SIG-M5 (cell line): Measurements from ENCODE around the gene PNKD.
A peak's percentile ranks its signal among the peaks of the same experiment; 100 is the strongest.

Source experiments
- DNase-seq: peaks from one replicate; lab custom pipeline; 2025; lab: John Stamatoyannopoulos, UW

PNKD gene

GRCh38 chr2:218343591-218343990, 73.3 kb downstream of the PNKD start:
- DNase-seq = no peak

- no peak for DNase-seq
These were observed 73.9 kb downstream of the PNKD start for GRCh38 chr2:218344090-218344754.

DNA sequence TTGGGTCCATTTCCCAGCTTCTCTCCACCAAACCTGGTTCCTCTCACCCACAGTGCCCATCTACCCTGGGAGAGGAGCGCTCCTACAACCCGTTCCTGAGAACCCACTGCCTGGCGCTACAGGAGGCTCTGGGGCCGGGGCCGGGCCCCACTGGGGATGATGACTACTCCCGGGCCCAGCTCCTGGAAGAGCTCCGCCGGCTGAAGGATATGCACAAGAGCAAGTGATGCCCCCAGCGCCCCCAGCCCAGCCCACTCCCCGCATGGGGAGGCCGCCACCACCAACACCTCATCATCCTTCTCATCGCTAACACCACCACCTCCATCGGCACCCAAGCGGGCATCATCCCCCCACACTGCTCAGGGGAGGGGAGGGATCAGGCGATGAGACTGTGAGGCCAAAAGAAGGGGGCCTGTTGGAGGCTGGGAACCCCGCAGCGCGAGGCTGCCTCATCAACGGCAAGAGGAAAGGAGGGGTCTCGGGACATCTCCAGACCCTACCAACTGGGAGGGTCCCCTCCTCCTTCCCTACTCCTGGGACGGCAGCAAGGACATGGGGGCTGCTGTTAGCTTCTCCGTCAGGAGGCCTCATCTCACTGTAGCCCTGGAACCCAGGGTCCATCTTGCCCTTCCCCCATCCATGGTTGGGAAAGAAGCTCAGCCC, 74.6 kb downstream of the PNKD start:
- DNase-seq = no peak

DNA sequence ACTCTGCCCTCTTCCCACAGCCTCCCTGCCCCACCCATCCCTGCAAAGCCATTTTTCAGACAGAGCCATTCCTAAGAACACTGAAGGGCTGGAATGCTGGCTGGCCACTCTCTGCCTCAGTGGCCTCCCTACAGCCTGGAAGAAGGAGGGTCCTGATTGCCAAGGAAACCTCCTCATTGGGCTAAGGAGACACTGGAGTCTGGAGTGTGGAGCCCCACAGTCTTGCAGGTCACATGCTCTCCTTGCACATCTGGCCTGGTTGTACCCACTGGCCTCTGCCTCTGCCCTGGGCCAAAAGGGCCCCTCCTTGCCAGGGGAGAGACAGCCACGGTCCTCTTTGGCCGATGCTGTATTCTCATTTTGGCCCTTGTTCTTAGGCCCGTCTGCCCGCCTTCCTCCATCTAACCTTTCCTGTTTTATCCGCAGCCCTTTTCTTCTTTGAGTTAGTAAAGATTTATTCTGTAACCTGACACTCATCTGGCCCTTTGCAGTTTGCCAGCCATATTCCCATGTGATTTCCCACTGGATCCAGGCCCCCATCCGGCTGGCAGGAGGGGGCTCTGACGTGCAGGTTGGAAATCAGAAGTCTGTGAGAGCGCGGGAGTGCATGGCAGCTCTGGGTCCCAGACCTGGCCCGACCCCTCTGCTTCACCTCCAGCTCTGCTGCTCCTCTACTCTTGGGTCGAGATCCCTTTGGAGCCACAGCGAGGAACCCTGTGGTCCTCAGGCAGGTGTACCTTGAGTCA, 75.3 kb downstream of the PNKD start:
- DNase-seq = no peak

DNA sequence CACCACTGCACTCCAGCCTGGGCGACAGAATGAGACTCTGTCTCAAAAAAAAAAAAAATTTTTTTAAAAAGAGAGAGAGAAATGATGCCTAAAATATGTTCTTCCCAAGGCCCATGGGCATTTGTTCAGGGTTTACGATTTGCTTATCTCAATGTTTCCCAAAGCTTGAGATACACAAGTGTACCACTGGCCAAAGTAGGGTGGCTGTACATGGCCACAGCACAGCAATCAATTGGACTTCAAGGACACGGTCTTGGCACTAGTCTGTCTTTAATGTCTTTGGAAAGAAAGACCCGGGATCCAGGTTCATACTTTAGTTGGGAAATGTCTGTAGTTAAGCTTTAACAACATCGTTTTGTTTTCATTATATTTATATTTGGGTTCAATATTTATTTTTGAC, 76.9 kb downstream of the PNKD start:
- DNase-seq = no peak

DNA sequence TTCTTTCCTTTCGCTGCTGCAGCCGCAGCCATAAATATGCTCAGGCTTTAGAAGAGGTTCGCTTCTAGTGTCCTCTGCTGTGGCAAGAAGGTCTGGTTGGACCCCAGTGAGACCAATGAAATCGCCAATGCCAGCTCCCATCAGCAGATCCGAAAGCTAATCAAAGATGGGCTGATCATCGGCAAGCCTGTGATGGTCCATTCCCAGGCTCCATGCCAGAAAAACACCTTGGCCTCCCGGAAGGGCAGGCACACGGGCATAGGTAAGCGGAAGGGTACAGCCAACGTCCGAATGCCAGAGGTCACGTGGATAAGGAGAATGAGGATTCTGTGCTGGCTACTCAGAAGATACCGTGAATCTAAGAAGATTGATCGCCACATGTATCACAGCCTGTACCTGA, 83.7 kb downstream of the PNKD start:
- DNase-seq = no peak

DNA sequence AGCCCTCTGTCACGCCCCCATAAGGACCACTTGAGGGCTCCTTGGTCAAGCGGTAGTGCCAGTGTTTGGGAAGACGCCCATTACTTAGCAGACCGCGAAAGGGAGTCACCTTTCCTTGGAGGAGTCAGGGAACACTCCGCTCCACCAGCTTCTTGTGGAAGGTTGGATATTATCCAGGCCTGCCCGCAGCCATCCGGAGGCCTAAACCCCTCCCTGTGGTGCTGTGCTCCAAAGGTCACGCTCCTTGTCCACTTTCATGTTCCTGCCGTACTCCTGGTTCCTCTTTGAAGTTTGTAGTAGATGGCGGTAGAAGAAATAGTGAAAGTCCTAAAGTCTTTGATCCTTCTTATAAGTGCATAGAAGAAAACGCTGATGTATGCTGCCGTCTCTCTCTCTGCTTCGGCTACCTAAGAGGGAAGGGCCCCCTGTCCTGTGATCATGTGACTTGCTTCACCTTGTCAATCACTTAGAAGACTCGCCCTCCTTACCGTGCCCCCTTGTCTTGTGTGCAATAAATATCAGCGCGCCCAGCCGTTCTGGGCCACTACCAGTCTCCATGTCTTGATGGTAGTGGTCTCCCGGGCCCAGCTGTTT, 84.6 kb downstream of the PNKD start:
- no peak for DNase-seq

DNA sequence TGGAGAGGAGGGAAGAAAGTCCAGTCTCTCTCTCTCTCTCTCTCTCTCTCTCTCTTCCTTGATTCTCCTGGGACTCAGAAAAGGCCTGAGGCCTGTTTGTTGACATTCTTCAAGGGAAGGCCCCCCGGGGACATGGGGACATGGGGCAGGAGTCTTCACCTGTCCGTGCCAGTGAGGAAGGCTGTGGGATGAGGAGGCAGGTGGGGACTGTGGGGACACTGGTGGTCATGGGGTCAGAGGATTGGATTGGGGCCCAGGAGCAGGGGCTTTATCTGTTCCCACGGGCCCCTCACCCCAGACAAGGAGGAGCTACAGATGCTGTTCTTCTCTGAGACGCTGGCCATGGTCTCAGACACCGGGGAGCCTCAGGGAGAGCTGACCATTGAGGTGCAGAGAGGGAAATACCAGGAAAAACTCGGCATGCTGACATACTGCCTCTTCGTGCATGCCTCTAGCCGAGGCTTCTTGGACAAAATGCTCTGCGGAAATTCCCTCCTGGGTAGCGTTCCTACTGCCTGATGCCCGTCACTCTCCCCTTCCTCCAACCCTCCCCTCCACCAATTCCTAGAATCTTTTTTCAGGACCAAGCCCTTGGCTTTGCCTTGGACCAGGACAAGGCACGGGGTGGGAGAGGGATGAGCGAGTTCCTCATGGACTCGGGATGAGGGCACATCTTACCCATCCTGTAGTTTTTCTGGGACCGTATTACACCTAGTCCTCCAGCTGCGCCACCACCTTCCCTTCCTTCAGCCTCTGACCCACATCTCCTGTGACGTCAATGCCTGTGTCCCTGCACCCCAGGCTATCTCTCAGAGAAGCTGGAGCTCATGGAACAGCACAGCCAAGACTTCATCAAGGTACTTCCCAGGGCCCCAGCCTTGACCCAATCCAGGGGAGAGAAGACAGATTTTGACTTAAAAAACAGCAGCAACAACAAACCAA, 87.2 kb downstream of the PNKD start:
- DNase-seq = no peak

- DNase-seq = no peak
These were observed 90.1 kb downstream of the PNKD start for GRCh38 chr2:218360453-218360852.

DNA sequence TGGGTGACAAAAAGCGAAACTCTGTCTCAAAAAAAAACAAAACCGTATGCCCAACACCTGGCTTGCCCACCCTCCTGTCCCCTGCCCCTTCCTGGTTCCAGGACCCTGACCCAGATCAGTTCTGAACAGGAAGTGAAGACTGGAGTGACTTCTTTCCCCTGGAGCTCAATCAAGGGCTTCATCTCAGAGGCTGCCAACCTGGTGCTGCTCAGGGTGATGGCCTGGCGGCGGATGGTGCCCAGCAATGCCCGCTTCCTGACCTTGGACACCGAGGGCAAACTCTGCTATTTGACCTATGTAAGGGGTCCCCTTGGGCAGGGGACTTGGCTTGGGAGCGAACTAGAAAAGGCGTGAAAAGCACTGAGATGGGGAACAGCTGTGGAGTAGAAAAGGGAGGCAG, 92.3 kb downstream of the PNKD start:
- DNase-seq = no peak

DNA sequence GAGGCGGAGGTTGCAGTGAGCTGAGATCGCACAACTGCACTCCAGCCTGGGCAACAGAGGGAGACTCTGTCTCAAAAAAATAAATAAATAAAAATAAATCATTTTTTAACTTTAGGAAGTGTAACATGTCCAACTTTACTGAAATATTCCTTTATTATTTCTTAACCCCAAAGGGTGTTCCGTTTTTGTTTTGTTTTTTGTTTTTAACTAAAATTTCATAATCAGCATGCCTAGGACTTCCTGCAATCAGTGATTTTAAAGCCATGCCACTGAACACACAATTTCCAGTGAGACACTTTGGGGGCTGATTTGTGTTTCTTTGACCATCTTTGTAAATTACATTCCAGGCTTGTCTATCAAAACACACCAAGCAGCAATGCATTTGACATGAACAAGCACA, 93.4 kb downstream of the PNKD start:
- no peak for DNase-seq

- no peak for DNase-seq
These were observed 93.9 kb downstream of the PNKD start for GRCh38 chr2:218364196-218364595.

DNA sequence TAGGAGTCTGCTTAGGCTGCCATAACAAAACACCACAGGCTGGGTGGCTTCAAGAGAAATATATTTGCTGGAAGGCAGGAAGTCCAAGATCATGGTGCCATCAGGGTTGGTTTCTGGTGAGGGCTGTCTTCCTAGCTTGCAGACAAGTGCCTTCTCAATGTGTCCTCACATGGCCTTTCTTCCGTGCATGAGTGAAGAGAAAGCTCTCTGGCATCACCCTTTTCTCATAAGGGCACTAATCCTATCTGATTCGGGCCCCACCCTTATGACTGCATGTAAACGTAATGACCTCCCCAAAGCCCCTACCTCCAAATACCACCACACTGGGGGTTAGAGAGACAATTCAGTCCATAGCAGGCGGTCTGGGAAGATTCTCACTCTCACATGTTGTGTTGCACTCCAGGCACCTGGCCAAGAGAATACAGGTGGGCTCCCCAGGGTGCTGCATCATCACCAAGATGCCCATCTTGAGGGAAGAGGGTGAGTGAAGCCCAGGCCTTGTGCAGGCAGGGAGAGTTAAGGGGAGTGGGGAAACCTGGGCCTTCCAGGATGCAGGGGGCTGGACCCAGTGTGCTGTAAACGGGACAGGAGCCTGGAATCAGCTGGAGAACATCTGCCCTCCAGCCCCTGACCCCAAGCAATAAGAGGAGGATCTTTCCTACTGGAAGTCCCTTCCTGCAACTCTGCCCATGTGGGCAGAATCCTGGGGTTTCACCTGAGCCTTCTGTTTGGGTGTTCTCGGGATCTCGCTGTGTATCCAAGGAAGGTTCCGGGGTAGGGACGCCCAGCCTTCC, 96.5 kb downstream of the PNKD start:
- DNase-seq = no peak

DNA sequence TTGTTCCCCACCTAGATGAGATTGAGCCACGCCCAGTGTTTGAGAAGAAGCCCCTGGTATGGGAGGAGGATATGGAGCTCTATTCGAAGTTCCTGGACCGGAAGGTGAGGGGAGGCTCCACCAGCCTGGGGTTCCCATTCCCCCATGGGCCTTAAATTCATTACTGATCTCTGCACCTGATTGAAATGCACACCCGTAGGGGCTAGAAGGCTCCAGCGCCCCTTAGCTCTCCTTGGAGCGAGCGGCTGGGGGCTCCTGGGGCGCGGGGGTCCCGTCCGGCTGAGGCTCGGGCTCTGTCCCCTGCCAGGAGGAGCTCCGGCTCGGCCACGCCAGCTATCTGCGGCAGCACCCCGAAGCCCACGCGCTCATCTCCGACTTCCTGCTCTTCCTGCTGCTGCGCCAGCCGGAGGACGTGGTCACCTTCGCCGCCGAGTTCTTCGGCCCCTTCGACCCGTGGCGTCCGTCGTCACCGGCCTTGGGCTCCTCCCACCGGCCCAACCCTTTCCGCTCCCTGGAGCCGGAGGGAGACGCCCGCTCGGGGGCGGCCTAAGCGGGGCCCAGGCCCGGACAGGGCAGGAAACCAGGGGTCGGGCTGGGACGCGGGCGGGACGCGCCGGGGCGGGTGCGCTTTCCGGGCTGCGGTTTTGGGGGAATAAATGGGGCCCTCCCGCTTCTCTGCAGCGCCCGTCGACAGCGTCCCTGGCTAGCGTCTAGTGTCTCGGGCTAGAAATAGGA, 97.3 kb downstream of the PNKD start:
- peak; percentile 25 for DNase-seq

- no peak for DNase-seq
These were observed 97.8 kb downstream of the PNKD start for GRCh38 chr2:218368150-218368528.

DNA sequence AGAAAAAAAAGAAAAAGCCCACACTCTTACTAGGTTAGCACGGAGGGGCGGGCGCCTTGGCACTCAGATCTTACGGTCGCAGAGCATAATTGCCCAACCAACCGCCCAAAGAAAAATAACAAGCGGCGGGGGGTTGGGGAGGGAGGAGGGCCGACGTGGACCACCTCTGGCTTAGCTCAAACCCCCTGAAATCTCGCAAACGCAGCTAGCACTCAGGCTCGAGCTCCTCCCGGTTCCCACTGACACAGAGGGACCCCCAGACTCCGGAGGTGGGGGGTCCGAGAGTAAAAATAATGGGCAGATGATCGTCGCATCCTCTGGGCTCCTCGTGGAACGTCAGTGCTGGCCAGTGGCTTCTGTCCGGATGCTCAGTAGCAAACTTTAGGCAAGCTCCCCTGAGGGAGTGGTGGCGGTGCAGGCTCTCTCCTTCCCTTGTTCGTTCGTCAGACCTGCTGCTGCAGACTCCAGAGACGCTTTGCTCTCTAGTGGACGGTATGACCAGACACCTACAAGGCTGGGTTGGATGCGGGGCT, 98.4 kb downstream of the PNKD start:
- no peak for DNase-seq

GRCh38 chr2:218369330-218369729, 99.0 kb downstream of the PNKD start:
- no peak for DNase-seq

DNA sequence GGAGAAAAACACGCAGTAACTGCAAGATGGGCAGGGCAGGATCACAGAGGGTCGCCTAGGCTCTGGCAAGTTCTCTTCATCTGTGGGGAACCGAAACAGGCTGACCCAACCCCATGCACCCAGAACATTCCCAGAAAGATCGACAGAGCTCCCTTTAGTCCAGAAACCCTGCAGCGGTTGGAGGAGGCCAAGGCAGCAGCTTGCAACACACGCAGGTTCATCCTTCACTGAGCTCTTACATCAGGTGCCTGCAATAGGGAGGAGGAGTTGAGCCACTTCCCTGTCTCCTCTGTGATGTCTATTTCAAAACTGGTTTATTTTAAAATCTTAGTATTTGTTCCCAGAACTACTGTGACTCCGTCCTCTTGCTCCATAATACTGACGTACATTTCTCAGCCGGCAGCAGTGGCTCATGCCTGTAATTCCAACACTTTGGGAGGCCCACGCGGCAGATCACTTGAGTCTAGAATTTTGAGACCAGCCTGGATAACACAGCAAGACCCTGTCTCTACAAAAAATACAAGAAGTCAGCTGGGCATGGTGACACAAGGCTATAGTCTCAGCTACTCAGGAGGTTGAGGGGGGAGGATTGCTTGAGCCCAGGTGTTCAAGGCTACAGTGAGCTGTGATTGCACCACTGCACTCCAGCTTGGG, 100.2 kb downstream of the PNKD start:
- peak; percentile 99 for DNase-seq

DNA sequence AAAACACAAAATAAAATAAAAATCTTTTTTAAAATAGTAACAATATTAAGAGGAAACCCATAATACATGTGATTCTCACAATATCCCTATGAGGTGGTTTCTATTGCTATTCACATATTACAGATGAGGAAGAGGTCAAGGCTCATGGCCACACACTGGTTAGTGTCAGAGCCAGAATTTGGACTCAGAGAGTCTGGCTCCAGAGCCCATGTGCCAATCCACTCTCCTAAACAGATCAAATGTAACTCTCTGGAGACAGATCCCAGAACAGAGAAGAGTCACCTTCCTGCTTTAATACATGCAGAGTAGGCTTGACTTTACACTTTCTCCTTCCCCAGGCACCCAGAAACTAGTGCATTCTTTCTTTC, 101.6 kb downstream of the PNKD start:
- no peak for DNase-seq

- no peak for DNase-seq
These were observed 104.5 kb downstream of the PNKD start for GRCh38 chr2:218374795-218375194.
